OCI-LY7 (cell line): Measurements from ENCODE around the gene SCYL2. TPM values are rescaled to one million over a fixed set of nuclear protein-coding genes. Genes with fewer than 3 reads are reported as not detected.

Experiments
- BruUV-seq: library from RNA; stranded (reverse); fragments of 400-500 nt; replicated peaks from 2 replicates; lab custom pipeline; 2021; lab: Mats Ljungman, UMichigan
- CTCF ChIA-PET: fragments of 300-600 bp; sonication (Branson Sonifier 250); formaldehyde crosslinking; loops from one replicate; lab custom pipeline; 2022; ENCODE audit warnings: antibody characterized with exemption; ENCODE audit not compliant: unreplicated experiment; lab: Charles Lee
- POLR2A ChIA-PET: fragments of 300-600 bp; sonication (Branson Sonifier 250); formaldehyde crosslinking; loops from one replicate; lab custom pipeline; 2022; ENCODE audit warnings: antibody characterized with exemption; lab: Charles Lee
- DNase-seq: peaks from one replicate; pipeline ENCODE4 v3.0.0-alpha.2; 2015; ENCODE audit warnings: low spot score
- H2AFZ ChIP-seq: fragments of 200-600 bp; sonication (generic), shearing (Covaris generic); 2 replicates; pipeline ENCODE4 v1.6.1; 2014; ENCODE audit warnings: mild to moderate bottlenecking, antibody characterized with exemption, low read length, moderate library complexity
- H3K27ac ChIP-seq: fragments of 200-600 bp; sonication (generic); 2 replicates; pipeline ENCODE4 v1.5.1; 2014; ENCODE audit warnings: mixed run types, low read depth, mild to moderate bottlenecking, moderate library complexity, low read length, inconsistent platforms; ENCODE audit not compliant: poor library complexity, severe bottlenecking
- H3K36me3 ChIP-seq: fragments of 200-600 bp; sonication (generic); 2 replicates; pipeline ENCODE4 v1.6.1; 2014; ENCODE audit warnings: mild to moderate bottlenecking, antibody characterized with exemption, low read length, moderate library complexity, mixed read lengths; ENCODE audit not compliant: insufficient read depth
- H3K4me1 ChIP-seq: fragments of 200-600 bp; sonication (generic); 2 replicates; pipeline ENCODE4 v1.5.1; 2014; ENCODE audit warnings: mild to moderate bottlenecking, low read length; ENCODE audit not compliant: insufficient read depth, poor library complexity, severe bottlenecking
- H3K4me2 ChIP-seq: fragments of 200-600 bp; sonication (generic); 2 replicates; pipeline ENCODE4 v1.6.1; 2014; ENCODE audit warnings: mild to moderate bottlenecking, low read length
- H3K4me3 ChIP-seq: fragments of 200-600 bp; sonication (generic); 2 replicates; pipeline ENCODE4 v1.5.1; 2014; ENCODE audit warnings: mild to moderate bottlenecking, low read depth, low read length; ENCODE audit not compliant: poor library complexity, severe bottlenecking
- H3K79me2 ChIP-seq: fragments of 200-600 bp; sonication (generic); 2 replicates; pipeline ENCODE4 v1.6.1; 2016; ENCODE audit warnings: low read depth, mild to moderate bottlenecking, low read length, moderate library complexity, mixed read lengths; ENCODE audit not compliant: insufficient read depth
- H3K9me2 ChIP-seq: fragments of 200-600 bp; sonication (generic); 2 replicates; pipeline ENCODE4 v1.6.1; 2016; ENCODE audit warnings: mild to moderate bottlenecking, low read length, mixed read lengths; ENCODE audit not compliant: insufficient read depth
- H3K9me3 ChIP-seq: fragments of 200-600 bp; sonication (generic); 2 replicates; pipeline ENCODE4 v1.6.1; 2014; ENCODE audit warnings: mild to moderate bottlenecking, mixed run types, low read length, mixed read lengths
- H4K20me1 ChIP-seq: fragments of 200-600 bp; sonication (generic); 2 replicates; pipeline ENCODE4 v1.6.1; 2014; ENCODE audit warnings: mild to moderate bottlenecking, antibody characterized with exemption, low read length, moderate library complexity, mixed read lengths; ENCODE audit not compliant: insufficient read depth
- EZH2phosphoT487 ChIP-seq: fragments of 200-600 bp; sonication (generic); IDR thresholded peaks from 2 replicates; pipeline ENCODE4 v1.6.1; 2018; ENCODE audit warnings: low read depth, borderline replicate concordance, mild to moderate bottlenecking, mixed run types, antibody characterized with exemption, low read length, moderate library complexity, mixed read lengths
- intact Hi-C: fragments of 100-400 bp; cut with micrococcal nuclease; formaldehyde crosslinking; loops from one replicate; pipeline ENCODE4 v1.10.0; 2022; ENCODE audit not compliant: unreplicated experiment
- total RNA-seq, 2 experiments: library from RNA; depleted of rRNA in 1 of 2; stranded (reverse); fragments of >200 nt in 1 of 2; shearing (Covaris generic) in 1 of 2; gene quantifications; 2 replicates each; pipeline ENCODE4 v1.2.3, GENCODE V29; 2014 to 2022
- TF ChIP-seq, protein P1 (sequence below): fragments of 200-600 bp; sonication (generic); conservative IDR thresholded peaks from 2 replicates; pipeline ENCODE4 v1.5.1; 2014; ENCODE audit warnings: mild to moderate bottlenecking, antibody characterized with exemption, low read length, moderate library complexity, mixed read lengths

SCYL2 gene
- total RNA-seq, 2 experiments from 2014 or later: 13.9 to 30.7 TPM

GRCh38 chr12:100273782-100274181, 6.8 kb downstream of the SCYL2 start:
- Histone ChIP-seq H3K9me3 (no peaks in the 10 kb centered on the region), H3K79me2 (peaks cover 54% of the 10 kb centered on the region), H3K4me2 (no peak overlapping the region), H3K4me1 (peaks cover 9% of the 10 kb centered on the region), H3K36me3 (peaks cover 11% of the 10 kb centered on the region), H2AFZ (no peak overlapping the region), H3K9me2 (no peaks in the 10 kb centered on the region), H3K27ac (no peak overlapping the region), H4K20me1 (peaks cover under 1% of the 10 kb centered on the region; the same call in 1 of the 2 replicates), H3K4me3 (no peak overlapping the region)
- DNase-seq: no peak
- intact Hi-C loops: no loop called here
- BruUV-seq: no TSS peak
- CTCF ChIA-PET: no interaction called here
- POLR2A ChIA-PET: no interaction called here
- TF ChIP-seq, protein P1, sequence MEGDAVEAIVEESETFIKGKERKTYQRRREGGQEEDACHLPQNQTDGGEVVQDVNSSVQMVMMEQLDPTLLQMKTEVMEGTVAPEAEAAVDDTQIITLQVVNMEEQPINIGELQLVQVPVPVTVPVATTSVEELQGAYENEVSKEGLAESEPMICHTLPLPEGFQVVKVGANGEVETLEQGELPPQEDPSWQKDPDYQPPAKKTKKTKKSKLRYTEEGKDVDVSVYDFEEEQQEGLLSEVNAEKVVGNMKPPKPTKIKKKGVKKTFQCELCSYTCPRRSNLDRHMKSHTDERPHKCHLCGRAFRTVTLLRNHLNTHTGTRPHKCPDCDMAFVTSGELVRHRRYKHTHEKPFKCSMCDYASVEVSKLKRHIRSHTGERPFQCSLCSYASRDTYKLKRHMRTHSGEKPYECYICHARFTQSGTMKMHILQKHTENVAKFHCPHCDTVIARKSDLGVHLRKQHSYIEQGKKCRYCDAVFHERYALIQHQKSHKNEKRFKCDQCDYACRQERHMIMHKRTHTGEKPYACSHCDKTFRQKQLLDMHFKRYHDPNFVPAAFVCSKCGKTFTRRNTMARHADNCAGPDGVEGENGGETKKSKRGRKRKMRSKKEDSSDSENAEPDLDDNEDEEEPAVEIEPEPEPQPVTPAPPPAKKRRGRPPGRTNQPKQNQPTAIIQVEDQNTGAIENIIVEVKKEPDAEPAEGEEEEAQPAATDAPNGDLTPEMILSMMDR: no peak
- no peak for TF ChIP-seq EZH2phosphoT487

DNA sequence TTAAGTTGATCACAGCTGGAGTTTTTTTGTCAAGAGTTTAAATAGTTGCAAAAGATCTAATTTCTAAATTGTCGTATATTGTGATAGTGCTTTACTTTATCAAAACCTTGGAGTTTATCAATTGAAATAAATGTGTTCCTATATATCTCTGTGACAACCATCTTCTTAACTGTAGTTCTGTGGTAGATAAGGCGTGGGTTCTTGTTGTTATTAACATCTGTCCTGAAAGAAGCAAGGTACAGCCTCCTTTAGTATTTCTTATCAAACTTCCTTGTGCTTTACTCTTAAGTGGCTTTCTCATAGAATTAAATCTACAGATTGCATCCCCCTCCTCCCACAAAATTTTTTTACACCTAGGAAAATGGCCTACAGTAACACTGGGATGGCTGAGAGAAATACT, 7.3 kb downstream of the SCYL2 start:
- TF ChIP-seq EZH2phosphoT487: no peak
- TF ChIP-seq, protein P1: no peak
- intact Hi-C loops: no loop called here
- Histone ChIP-seq H3K4me3 (no peak overlapping the region), H3K9me2 (no peaks in the 10 kb centered on the region), H3K4me1 (peaks cover 4% of the 10 kb centered on the region), H3K79me2 (peaks cover 50% of the 10 kb centered on the region), H2AFZ (no peak overlapping the region), H3K4me2 (no peak overlapping the region), H3K27ac (no peak overlapping the region), H3K36me3 (peaks cover 11% of the 10 kb centered on the region), H4K20me1 (no peaks in the 10 kb centered on the region), H3K9me3 (no peaks in the 10 kb centered on the region)
- no TSS peak for BruUV-seq
- ChIA-PET CTCF (no interaction called here), POLR2A (interaction anchor here (2.8 kb wide), 1 partner anchor 10 kb away, joined by 11 read pairs; no protein-coding TSS in a partner anchor)
- DNase-seq: no peak

DNA sequence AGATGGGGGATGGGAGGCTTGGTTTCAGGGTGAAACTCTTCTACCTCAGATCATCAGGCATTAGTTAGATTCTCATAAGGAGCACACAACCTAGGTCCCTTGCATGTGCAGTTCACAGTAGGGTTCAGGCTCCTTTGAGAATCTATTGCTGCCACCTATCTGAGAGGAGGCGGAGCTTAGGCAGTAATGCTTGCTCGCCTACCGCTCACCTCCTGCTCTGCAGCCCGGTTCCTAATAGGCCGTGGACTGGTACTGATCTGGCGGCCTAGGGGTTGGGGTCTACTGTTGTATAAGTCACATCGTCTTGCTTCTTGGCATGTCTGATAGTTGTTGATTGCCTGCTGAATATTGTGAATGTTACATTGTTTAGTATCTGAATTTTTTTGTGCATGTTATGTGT, 12.2 kb downstream of the SCYL2 start:
- no peaks in the 10 kb centered on the region for H3K9me3 ChIP-seq
- H3K4me3 ChIP-seq: no peak overlapping the region
- H3K9me2 ChIP-seq: no peaks in the 10 kb centered on the region
- H3K79me2 ChIP-seq: peaks cover 53% of the 10 kb centered on the region
- no peak overlapping the region for H3K27ac ChIP-seq
- BruUV-seq: no TSS peak
- POLR2A ChIA-PET: interaction anchor here (0.6 to 1.7 kb wide), 4 partner anchors 8 to 1607 kb away, joined by 3 to 5 read pairs (median 3); no protein-coding TSS in a partner anchor
- H2AFZ ChIP-seq: no peak overlapping the region
- H3K4me2 ChIP-seq: no peak overlapping the region
- H3K4me1 ChIP-seq: no peaks in the 10 kb centered on the region
- CTCF ChIA-PET: no interaction called here
- no peaks in the 10 kb centered on the region for H4K20me1 ChIP-seq
- TF ChIP-seq EZH2phosphoT487: no peak
- TF ChIP-seq, protein P1: no peak
- no peak for DNase-seq
- peaks cover 18% of the 10 kb centered on the region for H3K36me3 ChIP-seq
- intact Hi-C loops: no loop called here
